ENCODE measurements around the gene GPC3. TPM values are rescaled to one million over a fixed set of nuclear protein-coding genes. Genes with fewer than 3 reads are reported as not detected.

GPC3 gene
- total and polyA plus RNA-seq, 2 of the 4 experiments (the other 2 are of a cell fraction) = not detected

DNA sequence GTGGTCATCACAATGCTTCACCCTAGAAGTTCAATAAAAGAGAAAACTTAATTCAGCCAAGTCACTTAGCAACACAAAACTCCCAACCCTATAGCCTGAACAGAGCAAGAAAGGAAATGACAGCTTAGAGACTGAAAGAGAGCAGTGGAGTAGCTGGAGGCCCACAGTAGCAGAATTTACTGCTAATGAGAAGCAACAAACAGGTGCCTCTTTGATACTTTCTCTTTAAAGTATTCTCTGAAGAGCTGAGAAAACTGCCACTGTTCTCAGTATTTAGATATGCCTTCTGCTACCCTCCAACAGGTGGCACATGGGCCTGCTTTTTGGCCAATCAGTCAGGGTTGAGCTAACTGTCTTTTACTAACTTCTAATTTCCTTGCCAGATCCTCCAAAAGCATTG, 240.0 kb downstream of the GPC3 start:
- H3K4me1 ChIP-seq (ENCODE audit: control insufficient read depth, insufficient read depth, low read length) = no peaks in the 10 kb centered on the region
- no peak overlapping the region for H2AFZ ChIP-seq (replicated peaks; ENCODE audit: low read length, poor library complexity)
- H4K5ac ChIP-seq (ENCODE audit: low read depth, low read length) = no peak overlapping the region
- no peak overlapping the region for H2AK5ac ChIP-seq (ENCODE audit: low read depth, low read length)
- peaks cover 3% of the 10 kb centered on the region; the same call in 1 of the 2 replicates for H3K27me3 ChIP-seq (ENCODE audit: control insufficient read depth, insufficient read depth, low read length)
- H4K20me1 ChIP-seq (ENCODE audit: insufficient read depth, low read length) = no peaks in the 10 kb centered on the region
- H2BK15ac ChIP-seq (ENCODE audit: low read depth, low read length) = no peak overlapping the region
- BruUV-seq (replicated peaks) = no TSS peak
- ChIA-PET CTCF (no interaction called here), POLR2A (ENCODE audit: unreplicated experiment) (no interaction called here)
- H3K23ac ChIP-seq (ENCODE audit: low read depth, low read length) = no peak overlapping the region
- no peak overlapping the region for H4K8ac ChIP-seq (ENCODE audit: low read depth in 2 of 2, low read length in 2 of 2)
- no peak overlapping the region for H2BK120ac ChIP-seq (ENCODE audit: low read depth, low read length)
- TF ChIP-seq BHLHE40 (IDR thresholded peaks at IDR 0.05; ENCODE audit: low read depth, low read length) (no peak), MXI1 (IDR thresholded peaks at IDR 0.05; ENCODE audit: borderline replicate concordance, low read depth, low read length) (no peak), ELK1 (IDR thresholded peaks at IDR 0.05; ENCODE audit: borderline replicate concordance, low read depth, low read length) (no peak), CHD1 (IDR thresholded peaks at IDR 0.05; ENCODE audit: low read depth, low read length) (no peak), MAFK (IDR thresholded peaks at IDR 0.05; ENCODE audit: low read depth, low read length) (no peak), RAD21 (IDR thresholded peaks at IDR 0.05; ENCODE audit: low read length) (no peak), CEBPB (IDR thresholded peaks at IDR 0.05; ENCODE audit: low read depth, low read length) (no peak), NFE2L2 (IDR thresholded peaks at IDR 0.05; ENCODE audit: low read depth, low read length) (no peak), SMC3 (IDR thresholded peaks at IDR 0.05; ENCODE audit: low read depth, low read length) (no peak), RFX5 (IDR thresholded peaks at IDR 0.05; ENCODE audit: low read depth, low read length) (no peak)
- TF ChIP-seq, protein P1, sequence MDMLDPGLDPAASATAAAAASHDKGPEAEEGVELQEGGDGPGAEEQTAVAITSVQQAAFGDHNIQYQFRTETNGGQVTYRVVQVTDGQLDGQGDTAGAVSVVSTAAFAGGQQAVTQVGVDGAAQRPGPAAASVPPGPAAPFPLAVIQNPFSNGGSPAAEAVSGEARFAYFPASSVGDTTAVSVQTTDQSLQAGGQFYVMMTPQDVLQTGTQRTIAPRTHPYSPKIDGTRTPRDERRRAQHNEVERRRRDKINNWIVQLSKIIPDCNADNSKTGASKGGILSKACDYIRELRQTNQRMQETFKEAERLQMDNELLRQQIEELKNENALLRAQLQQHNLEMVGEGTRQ (IDR thresholded peaks at IDR 0.05; ENCODE audit: low read depth, low read length) = no peak
- in situ Hi-C loops (cut with MboI; ENCODE audit: low sequenced_read_pairs) (no loop called here), intact Hi-C loops (cut with micrococcal nuclease) (no loop called here), dilution Hi-C loops (cut with HindIII; ENCODE audit: low sequenced_read_pairs, unreplicated experiment) (no loop called here)
- DNase-seq = no peak
- no peak overlapping the region for H4K91ac ChIP-seq (ENCODE audit: insufficient read depth, low read depth, low read length)
- no peak overlapping the region for H3K56ac ChIP-seq (ENCODE audit: extremely low read depth, insufficient read depth, low read length)
- no peaks in the 10 kb centered on the region for H3K36me3 ChIP-seq (ENCODE audit: control insufficient read depth, insufficient read depth, low read length)
- H3K27ac ChIP-seq (ENCODE audit: insufficient read depth, low read length) = no peak overlapping the region
- H3K9ac ChIP-seq (ENCODE audit: low read depth, low read length) = no peak overlapping the region
- no peak for ATAC-seq (ENCODE audit: low read depth)
- no peak overlapping the region for H3K18ac ChIP-seq (ENCODE audit: low read depth, low read length)
- no peaks in the 10 kb centered on the region for H3K9me3 ChIP-seq (ENCODE audit: control insufficient read depth, insufficient read depth, low read length)
- no peak overlapping the region for H3K14ac ChIP-seq (replicated peaks; ENCODE audit: low read depth, low read length)
- no peak overlapping the region for H2BK5ac ChIP-seq (ENCODE audit: low read depth, low read length, poor library complexity, severe bottlenecking)
- H2AK9ac ChIP-seq (replicated peaks; ENCODE audit: low read depth, low read length, poor library complexity) = no peak overlapping the region
- H3K4ac ChIP-seq (ENCODE audit: low read depth, low read length) = no peak overlapping the region
- no peak overlapping the region for H3K4me2 ChIP-seq (ENCODE audit: low read depth, low read length)
- no peaks in the 10 kb centered on the region for H3K9me1 ChIP-seq (ENCODE audit: insufficient read depth, low read length)
- no peak overlapping the region for H2BK20ac ChIP-seq (ENCODE audit: low read depth, low read length)
- H3K4me3 ChIP-seq (ENCODE audit: insufficient read depth, low read depth, low read length) = no peak overlapping the region
- H3K79me1 ChIP-seq (ENCODE audit: low read depth in 1 of 2, low read length in 2 of 2) = no peaks in the 10 kb centered on the region

Measured in IMR-90 (cell line).